HG02852 (cell line): Measurements from ENCODE around the gene TRIO.

ENCODE experiments used
- ATAC-seq: cut with Tn5 transposase; IDR thresholded peaks from one replicate; pipeline ENCODE4 v1.9.1; 2021; ENCODE audit warnings: mild to moderate bottlenecking, moderate library complexity; ENCODE audit not compliant: unreplicated experiment

The TRIO gene

DNA sequence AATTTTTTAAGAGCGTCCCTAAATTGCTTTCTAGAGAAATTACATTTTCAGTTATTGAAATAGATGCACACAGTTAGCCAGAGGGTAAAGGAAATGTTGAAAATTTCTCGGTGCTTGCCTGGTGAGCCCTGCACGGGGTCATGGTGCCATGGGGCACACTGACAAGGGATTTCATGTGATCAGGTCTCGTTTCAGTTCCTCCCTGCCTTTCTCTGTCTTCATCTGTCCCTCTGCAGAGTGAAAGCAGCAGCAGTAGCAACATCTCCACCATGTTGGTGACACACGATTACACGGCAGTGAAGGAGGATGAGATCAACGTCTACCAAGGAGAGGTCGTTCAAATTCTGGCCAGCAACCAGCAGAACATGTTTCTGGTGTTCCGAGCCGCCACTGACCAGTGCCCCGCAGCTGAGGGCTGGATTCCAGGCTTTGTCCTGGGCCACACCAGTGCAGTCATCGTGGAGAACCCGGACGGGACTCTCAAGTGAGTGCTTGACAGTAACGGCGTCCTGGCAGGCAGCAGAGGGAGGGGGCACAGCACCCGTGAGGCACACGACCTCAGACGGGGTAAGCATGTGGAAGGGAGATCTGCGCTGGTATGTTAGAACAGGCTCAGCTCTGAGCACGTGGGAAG lies 349.3 kb downstream of the TRIO start:
- no peak for ATAC-seq

DNA sequence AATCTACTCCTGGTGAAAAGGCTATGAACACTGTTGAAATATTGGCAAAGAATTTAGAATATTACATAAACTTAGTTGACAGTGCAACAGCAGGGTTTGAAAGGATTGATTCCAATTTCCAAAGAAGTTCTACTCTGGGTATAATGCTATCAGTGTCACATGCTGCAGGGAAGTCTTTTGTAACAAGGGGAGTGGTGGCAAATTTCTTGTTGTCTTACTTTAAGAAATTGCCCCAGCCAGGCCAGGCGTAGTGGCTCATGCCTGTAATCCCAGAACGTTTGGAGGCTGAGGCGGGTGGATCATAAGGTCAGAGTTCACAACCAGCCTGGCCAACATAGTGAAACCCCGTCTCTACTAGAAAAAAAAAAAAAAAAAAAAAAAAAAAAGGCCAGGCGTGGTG lies 352.2 kb downstream of the TRIO start:
- ATAC-seq = no peak

DNA sequence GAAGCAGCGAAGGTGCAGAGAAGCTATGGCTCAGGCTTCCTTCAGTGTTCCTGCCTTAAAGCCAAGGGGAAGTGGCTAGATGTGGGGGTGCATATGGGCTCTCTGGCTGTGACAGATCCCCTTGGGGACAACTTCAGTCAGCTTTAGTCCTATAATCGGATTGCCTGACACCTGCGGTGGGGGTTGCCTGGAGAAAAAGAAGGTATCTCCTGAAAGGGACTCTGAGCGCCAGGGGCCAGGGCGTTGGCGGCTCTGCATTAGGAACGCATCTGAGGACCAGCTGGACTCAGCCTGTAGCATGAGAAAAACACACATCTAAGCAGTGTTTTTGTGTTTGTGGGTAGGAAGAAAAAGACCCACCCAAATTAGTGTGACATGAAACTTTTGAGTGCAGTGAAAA lies 354.2 kb downstream of the TRIO start:
- no peak for ATAC-seq

DNA sequence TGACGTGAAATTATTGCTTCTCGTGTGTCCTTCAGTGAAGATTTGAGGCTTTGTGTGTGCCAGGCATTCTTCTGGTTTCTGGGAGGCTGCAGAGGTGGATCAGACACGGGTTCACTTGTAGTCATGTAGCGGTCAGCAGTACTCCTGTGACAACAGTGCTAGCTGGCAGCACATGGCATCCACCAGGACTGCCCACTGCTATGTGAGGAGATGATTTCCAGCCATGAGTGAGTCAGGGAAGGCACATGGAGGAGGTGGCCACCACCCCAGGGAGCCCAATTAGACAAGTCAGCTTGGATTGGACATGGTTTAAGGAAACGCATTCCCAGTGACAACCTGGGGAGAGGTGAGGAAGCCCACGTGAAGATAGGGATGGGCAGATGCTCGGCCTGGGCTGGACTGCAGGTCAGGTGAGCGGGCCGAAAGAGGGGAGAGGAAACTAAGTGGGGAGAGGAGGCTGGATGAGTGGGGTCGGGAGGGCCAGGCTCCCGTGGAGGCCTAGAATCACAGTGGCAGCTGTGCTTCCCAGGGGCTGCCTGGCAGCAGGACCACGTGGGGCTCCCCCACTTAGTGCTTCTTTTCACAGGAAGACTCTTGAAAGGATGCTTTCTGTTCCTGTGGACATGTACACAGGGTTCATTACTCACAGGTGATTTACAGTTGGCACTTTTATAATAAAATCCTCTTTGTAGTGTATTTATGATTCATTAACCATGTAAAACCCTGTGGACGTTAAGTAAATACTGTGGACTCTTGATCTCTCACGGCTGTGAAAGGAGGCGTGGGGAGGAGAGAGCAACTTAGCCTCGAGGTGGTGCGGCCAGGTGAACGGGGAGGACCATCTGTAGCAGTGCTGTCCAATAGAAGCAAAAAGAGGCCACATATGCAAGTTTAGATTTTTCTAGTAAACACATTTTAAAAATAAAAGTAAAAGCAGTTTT lies 358.5 kb downstream of the TRIO start:
- ATAC-seq = no peak

DNA sequence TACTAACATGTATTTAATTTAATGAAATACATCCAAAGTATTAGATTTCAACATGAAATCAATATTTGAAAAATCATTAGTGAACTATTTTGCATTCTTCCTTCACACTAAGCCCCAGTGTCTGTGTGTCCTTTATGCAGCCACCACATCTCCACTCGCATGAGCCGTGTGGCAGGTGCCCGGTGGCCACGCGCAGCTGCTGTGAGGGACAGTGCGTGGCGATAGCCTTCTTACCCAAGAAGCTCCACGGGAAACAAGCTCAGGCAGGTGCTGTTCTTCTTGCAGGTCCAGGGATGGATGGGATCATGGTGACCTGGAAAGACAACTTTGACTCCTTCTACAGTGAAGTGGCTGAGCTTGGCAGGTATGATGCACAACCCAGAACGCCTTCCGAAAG lies 359.1 kb downstream of the TRIO start:
- no peak for ATAC-seq

DNA sequence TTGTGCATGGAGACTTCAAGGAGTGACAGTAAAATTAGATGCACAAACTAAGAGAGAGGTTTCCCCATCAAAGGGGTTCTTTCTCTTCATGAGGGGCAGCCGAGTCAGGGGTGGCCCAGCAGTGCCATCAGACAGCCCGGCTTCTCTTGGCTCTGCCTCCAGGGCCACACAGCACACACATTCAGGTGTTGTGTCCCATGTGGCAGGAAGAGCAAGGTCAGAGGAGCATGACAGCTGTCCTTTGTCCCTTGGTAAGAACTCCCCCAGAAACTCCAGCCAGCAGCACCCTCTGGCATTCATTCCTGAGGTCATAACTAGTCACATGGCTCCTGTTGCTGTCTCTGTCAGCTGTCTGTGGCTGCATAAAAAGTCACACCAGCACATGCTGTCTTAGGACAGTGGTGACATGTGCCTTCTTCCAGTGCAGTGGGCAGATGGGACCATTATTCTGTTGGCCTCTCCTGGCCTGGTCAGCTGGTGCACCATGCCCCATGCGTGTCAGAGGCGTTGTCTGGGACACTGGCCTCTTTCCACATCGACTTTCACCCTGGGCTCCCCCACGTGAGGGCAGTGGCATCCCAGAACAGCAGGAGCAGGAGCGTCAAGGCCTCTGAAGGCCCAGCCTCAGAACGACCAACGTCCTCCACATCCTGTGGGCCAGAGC lies 360.0 kb downstream of the TRIO start:
- no peak for ATAC-seq

DNA sequence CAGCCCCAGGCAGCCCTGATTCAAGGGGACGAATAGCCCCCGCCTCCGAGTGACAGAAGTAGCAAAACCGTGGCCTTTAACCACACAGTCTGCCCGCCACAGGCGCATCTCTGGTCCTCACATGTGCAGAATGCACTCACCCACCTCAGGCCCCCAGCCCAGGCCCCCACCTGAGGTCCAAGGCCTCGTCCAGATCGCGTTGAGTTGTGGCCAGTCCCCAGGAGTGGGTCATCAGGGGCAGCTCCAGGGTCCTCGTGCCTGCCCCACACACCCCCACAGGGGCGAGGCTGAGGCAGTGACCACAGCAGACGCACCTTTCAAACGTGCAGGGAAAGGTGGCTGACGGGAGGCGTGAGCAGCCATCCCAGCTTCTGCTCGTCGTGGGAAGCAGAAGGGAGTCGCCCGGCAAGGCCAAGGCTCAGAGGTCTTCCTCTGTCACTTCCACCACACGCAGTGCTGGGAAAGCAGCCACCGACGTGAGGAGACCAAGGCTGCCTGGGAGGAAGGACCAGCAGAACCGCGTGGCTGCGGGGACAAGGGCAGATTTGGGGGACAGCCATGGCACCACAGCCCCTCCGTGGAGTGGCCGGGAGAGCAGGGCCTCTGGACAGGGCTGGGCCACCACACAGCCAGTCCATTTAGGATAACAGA lies 360.7 kb downstream of the TRIO start:
- ATAC-seq = no peak

DNA sequence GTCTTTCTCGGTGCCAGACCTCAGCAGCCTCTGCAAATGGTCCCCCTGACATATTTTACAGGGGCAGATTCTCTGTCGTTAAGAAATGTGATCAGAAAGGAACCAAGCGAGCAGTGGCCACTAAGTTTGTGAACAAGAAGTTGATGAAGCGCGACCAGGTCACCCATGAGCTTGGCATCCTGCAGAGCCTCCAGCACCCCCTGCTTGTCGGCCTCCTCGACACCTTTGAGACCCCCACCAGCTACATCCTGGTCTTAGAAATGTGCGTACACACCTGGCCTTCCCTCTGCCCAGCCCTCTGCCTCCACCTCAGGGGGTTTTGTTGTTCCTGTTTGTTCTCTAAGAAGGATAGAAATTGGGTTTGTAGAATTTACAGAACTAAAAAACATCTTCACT lies 361.2 kb downstream of the TRIO start:
- no peak for ATAC-seq

DNA sequence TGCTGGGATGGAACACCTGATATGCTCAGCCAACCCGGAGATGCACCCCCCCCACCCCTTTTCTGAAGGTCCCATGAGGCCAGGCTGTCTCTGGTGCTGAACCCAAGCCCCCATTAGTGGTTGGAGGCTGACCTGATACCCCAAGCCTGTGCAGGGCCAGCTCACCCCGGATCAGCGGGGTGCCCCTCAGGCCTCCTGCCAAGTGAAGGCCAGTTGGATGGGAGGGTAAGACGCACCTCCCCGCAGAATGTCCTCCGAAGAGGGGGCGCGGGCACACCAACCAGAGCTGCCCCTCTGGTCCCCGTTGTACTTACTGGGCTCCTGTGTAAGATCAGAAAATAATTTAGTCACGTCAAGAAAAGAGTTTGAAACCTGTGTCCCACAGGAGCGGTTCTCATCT lies 361.7 kb downstream of the TRIO start:
- ATAC-seq = no peak

DNA sequence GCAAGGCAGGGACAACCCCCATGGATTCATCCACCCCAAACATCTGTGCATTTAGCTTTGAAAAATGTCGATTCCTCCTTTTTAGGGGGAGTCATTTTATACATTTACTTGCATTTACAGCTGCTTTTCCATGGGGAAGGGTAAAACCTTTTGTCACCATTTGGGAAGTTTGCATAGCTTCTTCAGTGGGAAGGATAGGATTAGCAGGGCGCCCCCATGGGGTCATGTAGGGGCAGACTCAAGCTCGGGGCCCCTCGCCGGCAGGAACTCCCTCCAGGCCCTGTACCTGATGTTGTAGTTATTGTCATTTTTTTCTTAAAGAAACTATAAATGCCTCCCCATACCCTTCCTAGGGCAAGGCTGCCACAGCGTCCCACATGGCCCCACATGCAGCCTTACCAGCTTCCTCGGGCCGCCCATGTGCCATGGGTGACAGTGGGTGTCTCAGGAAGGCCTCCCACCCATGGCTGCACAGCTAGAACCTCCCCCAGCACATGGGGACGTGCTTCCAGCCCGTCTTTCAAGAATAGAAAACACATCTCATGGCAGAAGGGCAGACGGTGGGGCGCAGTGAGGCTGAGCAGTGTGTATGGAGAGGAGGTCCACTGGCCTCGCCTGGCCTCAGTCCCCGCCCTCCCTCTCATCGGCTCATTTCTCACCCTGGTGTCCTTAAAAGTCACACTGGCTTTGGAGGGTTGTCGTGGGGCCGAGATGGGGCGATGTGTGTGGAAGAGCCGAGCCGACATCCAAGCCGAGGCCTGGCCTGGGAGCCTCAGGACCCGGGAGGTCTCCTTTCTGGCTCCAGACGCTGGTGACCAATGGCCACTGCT lies 362.4 kb downstream of the TRIO start:
- no peak for ATAC-seq

DNA sequence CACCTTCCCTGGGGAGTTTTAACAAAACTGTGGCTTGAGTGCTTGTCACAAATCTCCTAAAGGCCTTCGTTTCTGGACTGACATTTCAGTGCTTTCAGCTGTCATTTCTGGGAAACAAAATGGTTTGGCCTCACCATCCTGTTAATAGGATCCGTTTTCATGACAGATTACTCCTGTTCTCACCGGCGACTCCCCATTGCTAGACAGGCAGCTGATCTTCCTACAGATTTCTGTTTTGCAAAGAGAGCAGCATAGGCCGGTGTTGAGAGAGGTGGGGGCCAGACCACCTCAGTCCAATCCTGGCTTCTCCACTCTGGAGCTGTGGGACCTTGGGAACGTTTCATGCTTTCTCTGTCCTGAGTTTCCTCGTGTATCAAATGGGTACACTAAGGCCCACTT lies 363.0 kb downstream of the TRIO start:
- no peak for ATAC-seq

DNA sequence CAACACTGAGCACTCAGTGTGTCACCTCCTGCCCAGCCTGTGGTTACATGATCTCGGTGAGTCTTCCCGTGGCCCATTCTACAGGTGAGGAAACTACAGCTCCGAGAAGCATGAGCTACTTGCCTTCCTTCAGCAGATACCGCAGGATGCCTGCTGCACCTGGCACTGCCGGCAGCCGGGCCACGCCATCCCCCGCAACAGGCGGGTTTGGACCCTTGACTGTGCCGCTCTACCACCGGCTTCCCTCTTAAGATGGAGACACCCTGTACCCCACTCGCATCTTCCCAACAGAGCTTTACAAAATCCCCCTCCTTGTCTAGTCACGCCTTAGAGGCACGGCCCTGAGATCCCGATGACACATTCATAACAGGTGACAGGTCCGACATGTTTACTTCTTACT lies 363.5 kb downstream of the TRIO start:
- ATAC-seq = no peak

DNA sequence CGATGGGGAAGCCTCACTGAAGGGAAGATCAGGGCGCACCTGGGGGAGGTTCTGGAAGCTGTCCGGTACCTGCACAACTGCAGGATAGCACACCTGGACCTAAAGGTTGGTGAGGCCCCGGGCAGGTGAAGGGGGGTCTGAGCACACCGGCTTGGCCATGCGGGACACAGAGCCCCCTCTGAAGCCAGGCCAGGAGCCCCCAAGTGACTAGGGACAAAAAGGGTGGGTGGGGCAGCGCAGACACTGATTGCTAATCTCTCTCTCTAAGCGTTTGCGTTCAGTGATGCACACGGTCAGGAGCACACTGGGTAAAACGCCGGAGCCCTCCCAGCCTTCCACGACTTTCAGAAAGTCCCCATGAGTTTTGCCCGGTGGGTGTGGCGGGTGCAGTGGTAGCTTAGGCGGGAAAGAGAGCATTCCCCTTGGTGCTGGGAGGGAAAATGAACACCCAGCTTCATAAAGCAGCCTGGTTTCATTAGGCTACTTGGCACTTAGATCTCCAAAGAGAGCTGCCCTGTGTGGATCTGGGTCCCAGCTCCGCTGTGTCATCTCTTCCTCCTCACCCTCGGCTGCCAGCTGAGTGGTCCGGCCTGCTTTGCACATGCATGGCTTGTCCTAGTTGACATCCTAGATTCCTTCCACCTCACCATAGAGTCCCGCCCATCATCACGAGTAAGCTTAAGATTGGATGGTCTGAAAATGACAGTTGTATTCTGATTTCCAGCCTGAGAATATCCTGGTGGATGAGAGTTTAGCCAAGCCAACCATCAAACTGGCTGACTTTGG lies 364.2 kb downstream of the TRIO start:
- no peak for ATAC-seq

DNA sequence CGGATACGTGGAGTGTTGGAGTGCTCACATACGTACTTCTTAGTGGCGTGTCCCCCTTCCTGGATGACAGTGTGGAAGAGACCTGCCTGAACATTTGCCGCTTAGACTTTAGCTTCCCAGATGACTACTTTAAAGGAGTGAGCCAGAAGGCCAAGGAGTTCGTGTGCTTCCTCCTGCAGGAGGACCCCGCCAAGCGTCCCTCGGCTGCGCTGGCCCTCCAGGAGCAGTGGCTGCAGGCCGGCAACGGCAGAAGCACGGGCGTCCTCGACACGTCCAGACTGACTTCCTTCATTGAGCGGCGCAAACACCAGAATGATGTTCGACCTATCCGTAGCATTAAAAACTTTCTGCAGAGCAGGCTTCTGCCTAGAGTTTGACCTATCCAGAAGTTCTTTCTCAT lies 364.9 kb downstream of the TRIO start:
- no peak for ATAC-seq

DNA sequence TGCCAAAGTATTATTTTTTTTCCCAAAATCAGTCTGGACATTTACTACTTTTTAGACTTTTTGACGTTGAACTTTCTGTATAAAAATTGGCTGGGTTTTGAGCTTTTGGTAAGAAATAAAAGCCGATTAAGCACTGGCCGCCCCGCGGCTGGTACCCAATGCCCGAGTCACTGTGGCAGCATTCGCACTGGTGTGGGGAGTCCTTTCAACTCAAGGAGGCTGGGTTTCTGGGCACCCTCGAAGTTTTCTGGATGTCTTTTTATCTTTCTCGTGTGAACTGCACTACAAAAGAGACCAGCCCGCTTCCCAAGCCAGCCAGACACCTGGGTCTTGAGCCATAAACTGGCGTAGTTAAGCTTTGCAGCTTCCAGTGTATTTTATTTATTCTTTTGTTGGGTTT lies 366.4 kb downstream of the TRIO start:
- no peak for ATAC-seq

DNA sequence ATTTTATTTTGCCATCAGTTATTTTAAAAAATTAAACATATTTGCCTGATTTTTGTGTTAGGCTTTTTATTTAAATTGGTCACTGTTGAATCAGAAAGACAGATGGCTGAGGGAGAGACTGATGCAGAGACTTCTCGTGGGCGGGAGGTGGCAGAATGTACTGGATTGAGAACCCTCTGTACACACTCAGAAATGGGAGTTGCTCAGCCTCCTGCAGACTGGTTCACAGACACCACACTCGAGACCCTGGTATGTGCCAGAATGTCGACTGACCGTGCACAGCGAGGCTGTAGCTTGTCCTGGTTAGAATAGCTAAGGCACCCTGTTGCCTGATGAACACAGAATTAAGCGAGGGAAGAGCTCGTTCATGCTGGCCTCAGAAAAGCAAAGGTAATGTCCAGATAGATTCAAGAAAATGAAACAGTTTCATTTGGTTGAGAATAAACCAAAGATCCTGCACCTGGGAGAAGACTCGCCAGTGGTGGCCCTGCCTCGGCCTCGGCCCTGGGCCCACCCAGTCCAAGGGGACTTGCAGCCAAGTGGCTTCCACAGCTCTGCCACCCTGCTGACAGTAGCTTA lies 367.1 kb downstream of the TRIO start:
- ATAC-seq = no peak

DNA sequence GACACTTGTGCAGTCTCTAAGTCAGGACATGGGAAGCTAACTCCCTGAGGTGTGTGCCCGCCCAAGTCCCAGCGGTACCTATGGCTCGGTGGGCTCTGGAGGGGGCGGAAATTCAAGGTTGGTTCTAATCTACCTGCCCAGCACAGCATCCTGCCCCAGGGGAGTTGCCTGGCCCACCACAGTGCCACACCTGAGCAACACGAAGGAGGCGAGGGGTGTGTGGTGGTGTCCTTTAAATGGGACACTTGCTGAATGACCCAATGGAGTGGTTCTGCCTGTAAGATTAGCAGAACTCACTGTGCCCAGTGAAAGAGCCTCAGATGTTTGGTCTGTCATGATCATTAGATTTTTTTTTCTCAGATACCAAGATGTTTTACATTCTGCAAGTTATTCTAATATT lies 367.7 kb downstream of the TRIO start:
- ATAC-seq = no peak

DNA sequence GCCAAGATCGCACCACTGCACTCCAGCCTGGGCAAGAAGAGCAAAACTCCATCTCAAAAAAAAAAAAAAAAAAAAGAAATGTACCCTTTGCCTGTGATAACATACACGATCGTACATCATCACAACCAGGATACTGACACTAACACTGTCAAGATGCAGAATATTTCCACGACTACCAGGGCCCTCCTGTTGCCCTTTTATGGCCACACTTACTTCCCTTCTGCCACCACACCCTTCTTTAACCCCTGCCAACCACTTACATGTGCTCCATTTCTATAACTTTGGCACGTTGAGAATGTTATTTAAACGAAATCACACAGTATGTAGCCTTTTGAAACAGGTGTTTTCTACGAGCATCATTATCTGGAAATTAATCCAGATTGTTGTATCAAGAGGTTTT lies 369.4 kb downstream of the TRIO start:
- no peak for ATAC-seq

DNA sequence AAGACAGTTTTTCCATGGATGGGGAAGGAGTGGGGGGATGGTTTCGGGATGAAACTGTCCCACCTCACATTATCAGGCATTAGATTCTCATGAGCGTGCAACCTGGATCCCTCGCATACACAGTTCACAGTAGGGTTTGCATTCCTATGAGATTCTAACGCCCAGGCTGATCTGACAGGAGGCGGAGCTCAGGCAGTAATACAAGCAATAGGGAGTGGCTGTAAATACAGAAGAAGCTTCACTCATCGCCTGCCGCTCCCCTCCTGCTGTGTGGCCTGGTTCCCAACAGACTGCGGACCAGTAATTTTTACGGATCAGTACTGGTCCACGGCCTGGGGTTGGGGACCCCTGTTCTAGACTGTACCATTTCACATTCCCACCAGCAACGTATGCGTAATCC lies 370.1 kb downstream of the TRIO start:
- ATAC-seq = no peak
